ENCODE data around the gene LMO2.

GRCh38 chr11:33828604-33829429, 63.1 kb downstream of the LMO2 start:
- no peak for TF ChIP-seq CTCF (IDR thresholded peaks at IDR 0.05)
- no peak for TF ChIP-seq POLR2AphosphoS5 (IDR thresholded peaks at IDR 0.05; ENCODE audit: low read depth, low read length)
- no peak for TF ChIP-seq REST (IDR thresholded peaks at IDR 0.05; ENCODE audit: insufficient read depth in 1 of 2, low read depth in 2 of 2, low read length in 1 of 2)
